ENCODE data around the gene PACS2. TPM values are rescaled to one million over a fixed set of nuclear protein-coding genes. Genes with fewer than 3 reads are reported as not detected.

PACS2 gene
- total RNA-seq, 1 experiment from 2014 or later, result 72.5 TPM

- Histone ChIP-seq H3K27me3 (ENCODE audit: insufficient read depth, low read length) (no peaks in the 10 kb centered on the region), H3T11ph (ENCODE audit: low read length) (no peak overlapping the region), H4K91ac (ENCODE audit: insufficient read length, low read depth, low read length) (no peak overlapping the region), H2AK5ac (ENCODE audit: insufficient read length, low read length) (no peak overlapping the region), H2BK20ac (ENCODE audit: low read depth, low read length, poor library complexity, severe bottlenecking) (no peak overlapping the region), H3K4me2 (ENCODE audit: insufficient read depth, insufficient read length, low read length) (no peak overlapping the region), H2BK5ac (ENCODE audit: insufficient read length, low read length) (no peak overlapping the region), H2BK12ac (ENCODE audit: insufficient read length, low read depth, low read length) (no peak overlapping the region), H3K4ac (ENCODE audit: low read depth, low read length) (no peak overlapping the region), H3K23ac (ENCODE audit: insufficient read length, low read depth, low read length) (no peak overlapping the region), H3K79me2 (ENCODE audit: insufficient read depth, low read length) (peaks cover 7% of the 10 kb centered on the region; the same call in 1 of the 2 replicates), H3K27ac (ENCODE audit: insufficient read length, low read depth, low read length) (no peak overlapping the region), H3K14ac (ENCODE audit: insufficient read depth, low read length) (peak overlapping the region; percentile 51; the same call in 1 of the 2 replicates), H2BK15ac (ENCODE audit: low read depth, low read length) (no peak overlapping the region), H2AFZ (ENCODE audit: low read length) (no peak overlapping the region), H3K4me1 (ENCODE audit: insufficient read depth, low read length) (no peaks in the 10 kb centered on the region; the same call in 1 of the 2 replicates), H4K5ac (ENCODE audit: insufficient read length, low read depth, low read length) (no peak overlapping the region), H3K9me3 (ENCODE audit: control insufficient read depth, low read depth, low read length) (no peaks in the 10 kb centered on the region), H3K9ac (ENCODE audit: extremely low read depth, insufficient read length, low read length) (no peak overlapping the region), H4K8ac (replicated peaks; ENCODE audit: insufficient read length, low read depth, low read length) (no peak overlapping the region), H3K56ac (ENCODE audit: insufficient read length, low read depth, low read length) (no peak overlapping the region), H3K18ac (ENCODE audit: insufficient read length, low read depth, low read length) (no peak overlapping the region), H3K79me1 (ENCODE audit: insufficient read depth, low read depth, low read length, poor library complexity, severe bottlenecking) (peaks cover 6% of the 10 kb centered on the region), H4K20me1 (ENCODE audit: control insufficient read depth, insufficient read depth, insufficient read length) (peaks cover 6% of the 10 kb centered on the region), H2BK120ac (ENCODE audit: low read depth, low read length, poor library complexity, severe bottlenecking) (no peak overlapping the region), H3K23me2 (ENCODE audit: insufficient read length, low read depth, low read length, poor library complexity, severe bottlenecking) (no peaks in the 10 kb centered on the region)
- no CpG with 5 or more reads among the region's 11 CpGs for WGBS (ENCODE audit: extremely low coverage, insufficient read length, low lambda C conversion rate)
- no peak for DNase-seq
- Mint-ChIP-seq H3K36me3 (ENCODE audit: insufficient read depth in 1 of 3, low read depth in 3 of 3) (peaks cover 3 to 13% (median 6%) of the 10 kb centered on the region in 3 experiments; a peak in 6 of 7 replicates), H3K4me3 (no peak overlapping the region), H3K27ac (peak overlapping the region in 1 of 3 experiments; percentile 72; a peak in 1 of 7 replicates), H3K27me3 (ENCODE audit: low read depth) (no peaks in the 10 kb centered on the region; the same call in 1 of the 2 replicates), H3K9me3 (peaks cover 0 to 4% of the 10 kb centered on the region in 2 experiments; a peak in 1 of 5 replicates), H3K4me1 (peaks cover 35 to 36% of the 10 kb centered on the region in 2 experiments)
- TF ChIP-seq CTCF (conservative IDR thresholded peaks at IDR 0.05), result peak; percentile 34
Observed at GRCh38 chr14:105332350-105332874, 17.9 kb downstream of the PACS2 start.
